Measurements from ENCODE around the gene CYSTM1.
A peak's percentile ranks its signal among the peaks of the same experiment; 100 is the strongest.
"Not testable (repeated sequence)": the region's sequence is repeated elsewhere in the genome, so short reads cannot be mapped to it uniquely, and the experiment has no call there.

The CYSTM1 gene

DNA sequence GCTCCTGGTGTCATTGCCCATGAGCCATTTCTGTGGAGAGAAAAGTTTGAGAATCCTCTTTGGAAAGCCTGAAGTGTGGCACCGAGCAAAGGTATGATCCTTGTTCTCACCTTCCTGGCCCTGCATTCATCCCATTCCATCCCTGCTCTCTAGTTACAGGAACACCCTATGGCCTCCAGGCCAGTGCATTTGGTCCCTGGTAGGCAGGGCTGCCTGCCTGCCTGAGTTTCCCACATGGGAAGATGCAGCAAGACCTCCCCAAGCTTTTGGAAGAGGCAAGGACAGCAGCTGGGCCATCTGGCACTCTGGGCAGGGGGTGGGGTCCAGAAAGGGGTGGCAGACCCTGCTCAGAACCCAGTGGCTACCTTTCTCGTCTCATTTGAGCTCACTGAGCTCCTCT lies 24.8 kb upstream of the CYSTM1 start:
- H3K9ac ChIP-seq (ENCODE audit: low read length in 2 of 2) = no peak overlapping the region
- no peaks in the 10 kb centered on the region for H3K36me3 ChIP-seq (ENCODE audit: control insufficient read depth in 2 of 2, insufficient read depth in 2 of 2, low read length in 2 of 2)
- H3K9me3 ChIP-seq (ENCODE audit: control insufficient read depth in 2 of 2, low read length in 2 of 2) = no peaks in the 10 kb centered on the region
- H3K27ac ChIP-seq (ENCODE audit: low read length) = no peak overlapping the region
- peaks cover 16% of the 10 kb centered on the region for H3K4me1 ChIP-seq (ENCODE audit: control insufficient read depth, insufficient read depth, low read length)
- H3K4me3 ChIP-seq (ENCODE audit: low read length in 2 of 2) = no peak overlapping the region
- no peaks in the 10 kb centered on the region for H3K27me3 ChIP-seq (ENCODE audit: control insufficient read depth in 1 of 2, insufficient read depth in 2 of 2, low read length in 2 of 2)

GRCh38 chr5:140151144-140152021 lies 23.6 kb upstream of the CYSTM1 start:
- H3K27ac ChIP-seq (ENCODE audit: low read length) = no peak overlapping the region
- no peaks in the 10 kb centered on the region for H3K36me3 ChIP-seq (ENCODE audit: control insufficient read depth in 2 of 2, insufficient read depth in 2 of 2, low read length in 2 of 2)
- H3K4me1 ChIP-seq (ENCODE audit: control insufficient read depth, insufficient read depth, low read length) = peaks cover 8% of the 10 kb centered on the region
- H3K9me3 ChIP-seq (ENCODE audit: control insufficient read depth in 2 of 2, low read length in 2 of 2) = no peaks in the 10 kb centered on the region
- H3K27me3 ChIP-seq (ENCODE audit: control insufficient read depth in 1 of 2, insufficient read depth in 2 of 2, low read length in 2 of 2) = no peaks in the 10 kb centered on the region
- H3K9ac ChIP-seq (ENCODE audit: low read length in 2 of 2) = no peak overlapping the region
- H3K4me3 ChIP-seq (ENCODE audit: low read length in 2 of 2) = no peak overlapping the region

DNA sequence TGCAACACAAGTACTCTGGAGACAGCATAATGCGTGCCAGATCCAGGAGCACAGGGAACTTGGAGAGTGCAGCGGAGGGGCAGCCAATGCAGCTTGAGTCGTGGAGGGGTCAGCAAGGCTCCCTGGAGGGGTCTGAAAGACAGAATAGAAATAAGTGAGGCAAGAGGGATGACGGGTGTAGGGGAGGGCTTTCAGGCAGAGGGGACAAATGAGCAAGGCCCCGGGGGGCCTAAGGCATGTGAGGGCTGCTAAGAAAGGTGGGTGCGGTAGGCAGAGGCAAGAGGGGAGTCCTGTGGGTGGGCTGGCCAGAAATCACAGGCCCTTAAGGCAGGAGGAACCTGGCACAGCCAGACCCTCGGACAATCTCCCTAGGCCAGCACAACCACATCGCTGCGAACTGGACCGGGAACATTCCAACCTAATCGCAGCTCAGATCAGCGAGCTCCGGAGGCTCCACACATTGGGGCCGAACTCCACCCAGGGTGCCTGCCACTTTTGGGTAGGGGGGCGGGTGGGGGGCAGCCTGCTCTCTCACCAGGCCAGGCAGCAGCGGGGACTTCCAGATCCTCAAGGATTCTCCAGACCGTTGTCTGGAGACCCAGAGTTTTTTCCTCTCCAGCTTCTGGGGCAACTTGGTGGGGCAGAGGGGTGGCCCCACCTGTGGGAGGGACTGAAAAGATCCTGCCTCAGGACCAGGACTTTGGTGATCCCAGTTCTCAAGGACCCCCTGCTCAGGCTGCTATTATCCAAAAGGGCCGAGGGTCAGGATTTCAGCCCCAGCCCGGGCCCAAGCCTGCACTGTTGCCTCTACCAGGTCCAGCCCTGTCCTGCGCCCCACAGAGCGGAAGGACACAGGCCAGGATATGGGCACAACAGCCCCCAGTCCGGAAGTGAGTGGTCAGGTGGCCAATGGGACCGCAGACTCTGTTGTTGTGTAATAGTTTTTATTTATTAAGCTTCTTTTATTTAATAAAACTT lies 22.7 kb upstream of the CYSTM1 start:
- no peaks in the 10 kb centered on the region for H3K9me3 ChIP-seq (ENCODE audit: control insufficient read depth in 2 of 2, low read length in 2 of 2)
- no peak overlapping the region for H3K27ac ChIP-seq (ENCODE audit: low read length)
- no peaks in the 10 kb centered on the region for H3K36me3 ChIP-seq (ENCODE audit: control insufficient read depth in 2 of 2, insufficient read depth in 2 of 2, low read length in 2 of 2)
- no peaks in the 10 kb centered on the region for H3K27me3 ChIP-seq (ENCODE audit: control insufficient read depth in 1 of 2, insufficient read depth in 2 of 2, low read length in 2 of 2)
- H3K4me1 ChIP-seq (ENCODE audit: control insufficient read depth, insufficient read depth, low read length) = peaks cover 13% of the 10 kb centered on the region
- H3K9ac ChIP-seq (ENCODE audit: low read length in 2 of 2) = no peak overlapping the region
- no peak overlapping the region for H3K4me3 ChIP-seq (ENCODE audit: low read length in 2 of 2)

DNA sequence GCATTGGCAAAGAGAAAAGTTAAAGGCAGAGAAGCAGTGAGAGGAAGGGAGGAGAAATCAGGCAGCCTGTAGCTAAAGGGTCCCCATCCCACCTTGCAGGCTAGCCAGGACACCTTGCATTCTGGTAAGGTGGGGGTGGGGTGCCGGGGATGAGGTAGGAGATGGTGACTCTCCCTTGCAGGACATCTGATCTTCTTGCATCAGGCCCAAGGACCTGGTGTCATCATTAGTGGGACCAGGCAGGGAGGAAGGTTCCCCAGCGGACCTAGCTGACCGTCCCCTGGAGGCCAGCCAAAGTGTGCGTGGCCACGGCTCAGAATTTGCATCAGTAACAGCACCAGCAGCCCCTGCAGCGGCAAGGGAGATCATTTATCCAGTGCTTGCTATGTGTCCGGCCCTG lies 21.7 kb upstream of the CYSTM1 start:
- no peak overlapping the region for H3K27ac ChIP-seq (ENCODE audit: low read length)
- H3K36me3 ChIP-seq (ENCODE audit: control insufficient read depth in 2 of 2, insufficient read depth in 2 of 2, low read length in 2 of 2) = no peaks in the 10 kb centered on the region
- H3K9me3 ChIP-seq (ENCODE audit: control insufficient read depth in 2 of 2, low read length in 2 of 2) = no peaks in the 10 kb centered on the region
- H3K9ac ChIP-seq (ENCODE audit: low read length in 2 of 2) = no peak overlapping the region
- no peaks in the 10 kb centered on the region for H3K27me3 ChIP-seq (ENCODE audit: control insufficient read depth in 1 of 2, insufficient read depth in 2 of 2, low read length in 2 of 2)
- peaks cover 16% of the 10 kb centered on the region for H3K4me1 ChIP-seq (ENCODE audit: control insufficient read depth, insufficient read depth, low read length)
- no peak overlapping the region for H3K4me3 ChIP-seq (ENCODE audit: low read length in 2 of 2)

- Histone ChIP-seq H3K27me3 (ENCODE audit: control insufficient read depth in 1 of 2, insufficient read depth in 2 of 2, low read length in 2 of 2) (no peaks in the 10 kb centered on the region), H3K36me3 (ENCODE audit: control insufficient read depth in 2 of 2, insufficient read depth in 2 of 2, low read length in 2 of 2) (no peaks in the 10 kb centered on the region), H3K27ac (ENCODE audit: low read length) (no peak overlapping the region), H3K9ac (ENCODE audit: low read length in 2 of 2) (peak overlapping the region in 1 of 2 donors; percentile 13), H3K9me3 (ENCODE audit: control insufficient read depth in 2 of 2, low read length in 2 of 2) (no peaks in the 10 kb centered on the region), H3K4me1 (ENCODE audit: control insufficient read depth, insufficient read depth, low read length) (peaks cover 16% of the 10 kb centered on the region), H3K4me3 (ENCODE audit: low read length in 2 of 2) (no peak overlapping the region)
Measured at GRCh38 chr5:140153905-140154304, 21.1 kb upstream of the CYSTM1 start.

DNA sequence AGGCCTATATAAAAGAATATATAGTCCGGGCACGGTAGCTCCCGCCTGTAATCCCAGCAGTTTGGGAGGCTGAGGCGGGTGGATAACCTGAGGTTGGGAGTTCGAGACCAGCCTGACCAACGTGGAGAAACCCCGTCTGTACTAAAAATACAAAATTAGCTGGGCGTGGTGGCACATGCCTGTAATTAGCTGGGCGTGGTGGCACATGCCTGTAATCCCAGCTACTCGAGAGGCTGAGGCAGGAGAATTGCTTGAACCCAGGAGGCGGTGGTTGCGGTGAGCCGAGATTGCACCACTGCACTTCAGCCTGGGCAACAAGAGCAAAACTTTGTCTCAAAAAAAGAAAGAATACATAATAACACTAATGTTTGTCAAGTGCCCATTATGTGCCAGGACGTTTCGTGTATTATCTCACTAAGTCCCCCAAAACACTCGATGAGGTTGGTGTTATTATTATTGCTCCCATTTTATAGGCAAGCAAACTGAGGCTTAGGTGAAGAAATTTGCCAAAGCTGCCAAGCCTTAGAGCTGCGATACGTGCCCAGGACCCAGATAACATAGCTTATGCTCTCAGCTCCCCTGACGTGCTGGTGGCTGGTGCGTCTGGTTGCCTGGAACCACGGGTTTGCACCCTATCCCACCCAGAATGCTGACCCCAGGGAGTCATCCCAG lies 20.1 kb upstream of the CYSTM1 start:
- H3K4me3 ChIP-seq (ENCODE audit: low read length in 2 of 2); H3K27ac ChIP-seq (ENCODE audit: low read length); H3K27me3 ChIP-seq (ENCODE audit: control insufficient read depth in 1 of 2, insufficient read depth in 2 of 2, low read length in 2 of 2); H3K9me3 ChIP-seq (ENCODE audit: control insufficient read depth in 2 of 2, low read length in 2 of 2); H3K36me3 ChIP-seq (ENCODE audit: control insufficient read depth in 2 of 2, insufficient read depth in 2 of 2, low read length in 2 of 2); H3K9ac ChIP-seq (ENCODE audit: low read length in 2 of 2): not testable (repeated sequence)
- peaks cover 16% of the 10 kb centered on the region for H3K4me1 ChIP-seq (ENCODE audit: control insufficient read depth, insufficient read depth, low read length)

GRCh38 chr5:140157032-140157781 lies 17.8 kb upstream of the CYSTM1 start:
- H3K9me3 ChIP-seq (ENCODE audit: control insufficient read depth in 2 of 2, low read length in 2 of 2) = no peaks in the 10 kb centered on the region
- H3K9ac ChIP-seq (ENCODE audit: low read length in 2 of 2) = peak overlapping the region; percentile 12 to 58
- no peak overlapping the region for H3K27ac ChIP-seq (ENCODE audit: low read length)

GRCh38 chr5:140159014-140159927 lies 15.7 kb upstream of the CYSTM1 start:
- Histone ChIP-seq H3K4me3 (ENCODE audit: low read length in 2 of 2) (no peak overlapping the region), H3K36me3 (ENCODE audit: control insufficient read depth in 2 of 2, insufficient read depth in 2 of 2, low read length in 2 of 2) (no peaks in the 10 kb centered on the region), H3K9me3 (ENCODE audit: control insufficient read depth in 2 of 2, low read length in 2 of 2) (no peaks in the 10 kb centered on the region), H3K27ac (ENCODE audit: low read length) (no peak overlapping the region), H3K9ac (ENCODE audit: low read length in 2 of 2) (no peak overlapping the region), H3K4me1 (ENCODE audit: control insufficient read depth, insufficient read depth, low read length) (peaks cover 12% of the 10 kb centered on the region), H3K27me3 (ENCODE audit: control insufficient read depth in 1 of 2, insufficient read depth in 2 of 2, low read length in 2 of 2) (no peaks in the 10 kb centered on the region)

More at GRCh38 chr5:140157032-140157781, 17.8 kb upstream of the CYSTM1 start:
- peak overlapping the region; percentile 40 to 58 for H3K4me3 ChIP-seq (ENCODE audit: low read length in 2 of 2)
- no peaks in the 10 kb centered on the region for H3K27me3 ChIP-seq (ENCODE audit: control insufficient read depth in 1 of 2, insufficient read depth in 2 of 2, low read length in 2 of 2)
- H3K4me1 ChIP-seq (ENCODE audit: control insufficient read depth, insufficient read depth, low read length) = peaks cover 16% of the 10 kb centered on the region
- H3K36me3 ChIP-seq (ENCODE audit: control insufficient read depth in 2 of 2, insufficient read depth in 2 of 2, low read length in 2 of 2) = no peaks in the 10 kb centered on the region

- Histone ChIP-seq H3K27me3 (ENCODE audit: control insufficient read depth in 1 of 2, insufficient read depth in 2 of 2, low read length in 2 of 2) (no peaks in the 10 kb centered on the region), H3K27ac (ENCODE audit: low read length) (no peak overlapping the region), H3K9ac (ENCODE audit: low read length in 2 of 2) (no peak overlapping the region)
Measured at GRCh38 chr5:140162275-140162674, 12.7 kb upstream of the CYSTM1 start.

More at GRCh38 chr5:140162275-140162674, 12.7 kb upstream of the CYSTM1 start:
- peaks cover 0 to under 1% of the 10 kb centered on the region in 2 donors for H3K36me3 ChIP-seq (ENCODE audit: control insufficient read depth in 2 of 2, insufficient read depth in 2 of 2, low read length in 2 of 2)
- H3K9me3 ChIP-seq (ENCODE audit: control insufficient read depth in 2 of 2, low read length in 2 of 2) = no peaks in the 10 kb centered on the region
- H3K4me1 ChIP-seq (ENCODE audit: control insufficient read depth, insufficient read depth, low read length) = peaks cover 3% of the 10 kb centered on the region
- no peak overlapping the region for H3K4me3 ChIP-seq (ENCODE audit: low read length in 2 of 2)
